H1 (cell line): ENCODE data around the gene ART4. TPM values are rescaled to one million over a fixed set of nuclear protein-coding genes. Genes with fewer than 3 reads are reported as not detected.

Experiments
- CTCF ChIA-PET: fragments of 300-600 bp; sonication (Branson Sonifier 250); formaldehyde crosslinking; loops from one replicate; lab custom pipeline; 2021; ENCODE audit not compliant: partially characterized antibody; lab: Charles Lee
- POLR2A ChIA-PET: fragments of 300-600 bp; sonication (Branson Sonifier 250); formaldehyde crosslinking; loops from one replicate; lab custom pipeline; 2021; ENCODE audit warnings: inconsistent platforms; ENCODE audit not compliant: partially characterized antibody; lab: Charles Lee
- DNase-seq, 2 experiments: peaks; one replicate each; pipeline versions ENCODE4 v3.0.0 to v3.0.0-alpha.2; 2010 to 2022; ENCODE audit warnings: low spot score in 2 of 2, low read depth in 1 of 2, mixed read lengths in 1 of 2
- FAIRE-seq: peaks from 2 replicates; lab custom pipeline; 2011; peaks lifted over from hg19 to GRCh38; lab: Jason Lieb, UNC
- H2AFZ ChIP-seq: 2 replicates; pipeline ENCODE4 v1.8.1; 2012; ENCODE audit warnings: low read length, inconsistent platforms
- H2AK5ac ChIP-seq: 2 replicates; pipeline ENCODE4 v1.6.1; 2013; ENCODE audit warnings: low read depth, low read length
- H2BK120ac ChIP-seq: replicated peaks from 2 replicates; pipeline ENCODE3; 2013; ENCODE audit warnings: low read depth, low read length, inconsistent platforms
- H2BK12ac ChIP-seq: 2 replicates; pipeline ENCODE4 v1.6.1; 2013; ENCODE audit warnings: low read depth, low read length
- H2BK15ac ChIP-seq: 2 replicates; pipeline ENCODE4 v1.6.1; 2013; ENCODE audit warnings: low read length
- H2BK20ac ChIP-seq: 2 replicates; pipeline ENCODE4 v1.6.1; 2013; ENCODE audit warnings: low read length
- H2BK5ac ChIP-seq: 2 replicates; pipeline ENCODE4 v1.6.1; 2013; ENCODE audit warnings: low read depth, low read length
- H3K14ac ChIP-seq: 2 replicates; pipeline ENCODE4 v1.6.1; 2013; ENCODE audit warnings: inconsistent platforms; ENCODE audit not compliant: insufficient read length
- H3K18ac ChIP-seq: 2 replicates; pipeline ENCODE4 v1.6.1; 2013; ENCODE audit warnings: low read length; ENCODE audit errors: extremely low read depth
- H3K23ac ChIP-seq: 2 replicates; pipeline ENCODE4 v1.6.1; 2013; ENCODE audit warnings: inconsistent platforms; ENCODE audit not compliant: insufficient read length
- H3K23me2 ChIP-seq: 2 replicates; pipeline ENCODE4 v1.6.1; 2013; ENCODE audit warnings: low read depth, low read length
- H3K27ac ChIP-seq: 2 replicates; pipeline ENCODE4 v1.6.1; 2011; ENCODE audit warnings: low read depth, low read length, inconsistent platforms
- H3K27me3 ChIP-seq, 4 experiments: replicated peaks in 1 of 4; 1 replicate in 1 of 4; 2 replicates in 3 of 4; pipeline versions ENCODE4 v1.6.1 to v1.8.1; 2011 to 2013; ENCODE audit warnings: low read length in 3 of 4, mild to moderate bottlenecking in 3 of 4, inconsistent platforms in 2 of 4, mixed read lengths in 2 of 4, moderate library complexity in 1 of 4; ENCODE audit not compliant: control insufficient read depth in 3 of 4, insufficient read depth in 3 of 4; ENCODE audit errors: extremely low read depth in 1 of 4
- H3K36me3 ChIP-seq, 4 experiments: 2 replicates each; pipeline versions ENCODE4 v1.6.1 to v1.8.1; 2011 to 2013; ENCODE audit warnings: mild to moderate bottlenecking in 4 of 4, low read length in 3 of 4, moderate library complexity in 2 of 4, control low read depth in 1 of 4, inconsistent platforms in 1 of 4; ENCODE audit not compliant: insufficient read depth in 4 of 4, control insufficient read depth in 2 of 4
- H3K4ac ChIP-seq: replicated peaks from 2 replicates; pipeline ENCODE3; 2013; ENCODE audit warnings: low read length, low read depth, mixed read lengths, inconsistent platforms; ENCODE audit not compliant: insufficient read length
- H3K4me1 ChIP-seq, 4 experiments: replicated peaks in 1 of 4; 1 replicate in 1 of 4; 2 replicates in 3 of 4; pipeline versions ENCODE4 v1.6.1 to v1.8.1; 2011 to 2013; ENCODE audit warnings: low read length in 3 of 4, inconsistent platforms in 2 of 4, mixed read lengths in 1 of 4; ENCODE audit not compliant: insufficient read depth in 4 of 4, control insufficient read depth in 3 of 4
- H3K4me2 ChIP-seq, 2 experiments: 2 replicates each; pipeline versions ENCODE4 v1.6.1 to v1.8.1; 2011 to 2013; ENCODE audit warnings: low read depth in 2 of 2, low read length in 2 of 2, control low read depth in 1 of 2, inconsistent platforms in 1 of 2, mild to moderate bottlenecking in 1 of 2; ENCODE audit not compliant: insufficient read depth in 1 of 2
- H3K4me3 ChIP-seq, 4 experiments: fragments of 200-600, 300-600 bp in 1 of 4; sonication (generic), shearing (Covaris generic), sonication (Bioruptor Twin) in 1 of 4; 2 replicates each; pipeline versions ENCODE4 v1.5.1 to v1.8.1; 2011 to 2016; ENCODE audit warnings: low read length in 4 of 4, low read depth in 3 of 4, control low read depth in 2 of 4, inconsistent platforms in 2 of 4, mild to moderate bottlenecking in 2 of 4, mixed read lengths in 1 of 4, moderate library complexity in 1 of 4; ENCODE audit not compliant: insufficient read depth in 2 of 4; ENCODE audit errors: extremely low read depth in 1 of 4
- H3K56ac ChIP-seq: replicated peaks from 2 replicates; pipeline ENCODE3; 2013; ENCODE audit warnings: low read depth, mild to moderate bottlenecking, mixed read lengths, low read length, inconsistent platforms; ENCODE audit not compliant: insufficient read length
- H3K79me1 ChIP-seq: 2 replicates; pipeline ENCODE4 v1.6.1; 2013; ENCODE audit warnings: low read depth, low read length, control low read depth
- H3K79me2 ChIP-seq, 2 experiments: 2 replicates each; pipeline versions ENCODE4 v1.6.1 to v1.8.1; 2012 to 2013; ENCODE audit warnings: low read length in 2 of 2, mild to moderate bottlenecking in 2 of 2, inconsistent platforms in 1 of 2; ENCODE audit not compliant: insufficient read depth in 2 of 2, control insufficient read depth in 1 of 2
- H3K9ac ChIP-seq, 4 experiments: replicated peaks in 1 of 4; 1 replicate in 1 of 4; 2 replicates in 3 of 4; pipeline versions ENCODE4 v1.6.1 to v1.8.1; 2011 to 2013; ENCODE audit warnings: low read depth in 3 of 4, low read length in 3 of 4, control low read depth in 2 of 4, mild to moderate bottlenecking in 2 of 4, moderate library complexity in 2 of 4, inconsistent platforms in 1 of 4; ENCODE audit errors: extremely low read depth in 1 of 4
- H3K9me3 ChIP-seq, 2 experiments: 2 replicates each; pipeline versions ENCODE4 v1.6.1 to v1.8.1; 2012 to 2013; ENCODE audit warnings: mild to moderate bottlenecking in 2 of 2, moderate library complexity in 2 of 2, control low read depth in 1 of 2, inconsistent platforms in 1 of 2, low read depth in 1 of 2, low read length in 1 of 2, mixed read lengths in 1 of 2; ENCODE audit not compliant: insufficient read depth in 2 of 2
- H4K20me1 ChIP-seq, 2 experiments: replicated peaks in 1 of 2; 2 replicates each; pipeline versions ENCODE3 to v1.8.1; 2011 to 2013; ENCODE audit warnings: inconsistent platforms in 2 of 2, low read length in 2 of 2, mild to moderate bottlenecking in 1 of 2; ENCODE audit not compliant: insufficient read depth in 2 of 2, control insufficient read depth in 1 of 2
- H4K5ac ChIP-seq: 2 replicates; pipeline ENCODE4 v1.6.1; 2013; ENCODE audit warnings: low read length, low read depth, mixed read lengths, inconsistent platforms; ENCODE audit not compliant: insufficient read length
- H4K8ac ChIP-seq: 2 replicates; pipeline ENCODE4 v1.8.0; 2013; ENCODE audit warnings: mild to moderate bottlenecking, moderate library complexity, low read length, inconsistent platforms; ENCODE audit not compliant: insufficient read depth; ENCODE audit errors: extremely low read depth
- H4K91ac ChIP-seq: replicated peaks from 2 replicates; pipeline ENCODE3; 2013; ENCODE audit warnings: low read length, mixed read lengths, inconsistent platforms; ENCODE audit not compliant: insufficient read length
- BCL11A ChIP-seq, 2 experiments: IDR thresholded peaks; one replicate each; pipeline ENCODE4 v1.6.1; 2011; ENCODE audit warnings: low read depth in 2 of 2, low read length in 2 of 2, mild to moderate bottlenecking in 2 of 2
- EGR1 ChIP-seq: IDR thresholded peaks from 2 replicates; pipeline ENCODE4 v1.6.1; 2011; ENCODE audit warnings: low read depth, low read length, borderline replicate concordance
- KDM5A ChIP-seq: fragments of 200-600 bp; IDR thresholded peaks from 2 replicates; pipeline ENCODE4 v1.7.1; 2012; ENCODE audit warnings: mild to moderate bottlenecking, low read length, inconsistent platforms, mixed read lengths
- NRF1 ChIP-seq: IDR thresholded peaks from 2 replicates; pipeline ENCODE4 v1.6.1; 2011; ENCODE audit warnings: mild to moderate bottlenecking, low read depth, low read length, improper control_type of control experiment
- POLR2AphosphoS5 ChIP-seq: IDR thresholded peaks from 2 replicates; pipeline ENCODE4 v1.6.1; 2011; ENCODE audit warnings: low read depth, low read length
- RAD21 ChIP-seq, 2 experiments: IDR thresholded peaks in 1 of 2; conservative IDR thresholded peaks in 1 of 2; 2 replicates each; pipeline ENCODE4 v1.6.1; 2011; ENCODE audit warnings: low read depth in 2 of 2, low read length in 2 of 2, improper control_type of control experiment in 1 of 2, inconsistent platforms in 1 of 2, mild to moderate bottlenecking in 1 of 2, moderate library complexity in 1 of 2
- RBBP5 ChIP-seq: IDR thresholded peaks from 2 replicates; pipeline ENCODE4 v1.7.1; 2012; ENCODE audit warnings: low read depth, mild to moderate bottlenecking, inconsistent platforms, low read length, moderate library complexity, borderline replicate concordance
- RFX5 ChIP-seq: IDR thresholded peaks from 2 replicates; pipeline ENCODE4 v1.6.1; 2011; ENCODE audit warnings: low read depth, low read length, improper control_type of control experiment, borderline replicate concordance
- RNF2 ChIP-seq: fragments of 200-900, 300-1000 bp; sonication (generic); IDR thresholded peaks from 2 replicates; pipeline ENCODE4 v1.7.1; 2016; ENCODE audit warnings: borderline replicate concordance, low read depth, mild to moderate bottlenecking, antibody characterized with exemption, low read length; ENCODE audit not compliant: poor library complexity, severe bottlenecking; ENCODE audit errors: missing control alignments
- SP2 ChIP-seq: IDR thresholded peaks from 2 replicates; pipeline ENCODE4 v1.6.1; 2012; ENCODE audit warnings: mild to moderate bottlenecking, low read length, inconsistent platforms
- TAF1 ChIP-seq: IDR thresholded peaks from 2 replicates; pipeline ENCODE4 v1.6.1; 2011; ENCODE audit warnings: mild to moderate bottlenecking, low read depth, low read length
- polyA plus RNA-seq, 7 experiments: library from polyadenylated mRNA; depleted of rRNA in 3 of 7; stranded (reverse) in 5 of 7; unstranded in 2 of 7; fragments of >200 nt in 5 of 7; fragments of 200-250 nt in 2 of 7; gene quantifications; 1 replicate in 5 of 7; 2 replicates in 1 of 7; 4 replicates in 1 of 7; pipeline versions ENCODE4 v1.2.1 to v1.2.3, GENCODE V29; 2011 to 2013; ENCODE audit warnings: missing spikeins in 2 of 7, mixed read lengths in 2 of 7
- total RNA-seq: library from RNA; stranded (reverse); fragmentation: NEBNext Ultra II Directional; extraction: Animal tissue kit (Norgen Biotek cat#: 25700); gene quantifications from 2 replicates; pipeline ENCODE4 v1.2.1, GENCODE V29; 2021
- TF ChIP-seq, protein P1 (sequence below): IDR thresholded peaks from 2 replicates; pipeline ENCODE4 v1.6.1; 2011; ENCODE audit warnings: low read length, improper control_type of control experiment
- TF ChIP-seq, protein P2 (sequence below): IDR thresholded peaks from 2 replicates; pipeline ENCODE4 v1.6.1; 2012; ENCODE audit warnings: inconsistent platforms

Gene ART4
- total and polyA plus RNA-seq, 2 of the 8 experiments (the other 6 are each of a cell fraction or from before 2014, with no cell fraction given) = not detected

DNA sequence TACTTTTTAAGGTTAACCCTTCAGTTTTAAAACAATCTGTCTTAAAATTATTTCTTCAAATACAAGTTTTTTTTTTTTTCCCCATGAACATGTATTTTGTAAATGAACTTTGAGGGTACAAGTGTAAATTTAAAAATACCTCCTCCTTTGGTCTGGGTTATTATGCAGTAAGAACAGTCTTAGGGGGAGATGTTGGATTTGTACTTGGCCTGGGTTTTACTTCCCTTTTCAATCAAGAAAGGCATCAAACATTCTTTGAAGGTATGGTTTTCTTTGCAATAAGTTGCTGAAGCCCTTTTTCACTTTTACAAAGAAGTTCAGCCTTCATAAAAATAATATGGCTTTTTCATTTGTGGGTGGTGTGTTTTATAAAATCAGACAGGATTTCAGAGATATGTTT lies 60.6 kb downstream of the ART4 start:
- Histone ChIP-seq H4K91ac (no peak overlapping the region), H2BK120ac (no peak overlapping the region), H3K14ac (no peak overlapping the region), H3K56ac (no peak overlapping the region), H4K5ac (no peak overlapping the region), H3K4me1 (no peaks in the 10 kb centered on the region), H3K18ac (no peak overlapping the region), H3K27ac (no peak overlapping the region), H3K9me3 (no peaks in the 10 kb centered on the region), H2AK5ac (no peak overlapping the region), H3K27me3 (no peaks in the 10 kb centered on the region), H2BK12ac (no peak overlapping the region), H2BK5ac (no peak overlapping the region), H3K23me2 (no peaks in the 10 kb centered on the region), H3K79me2 (no peaks in the 10 kb centered on the region), H3K23ac (no peak overlapping the region), H2BK15ac (no peak overlapping the region), H3K4ac (no peak overlapping the region), H2BK20ac (no peak overlapping the region), H2AFZ (no peak overlapping the region), H3K36me3 (peaks cover 4 to 32% (median 8%) of the 10 kb centered on the region in 4 experiments; a peak in 7 of 8 replicates), H3K9ac (no peak overlapping the region), H3K79me1 (no peaks in the 10 kb centered on the region), H4K20me1 (no peaks in the 10 kb centered on the region), H4K8ac (no peak overlapping the region), H3K4me2 (no peak overlapping the region), H3K4me3 (no peak overlapping the region)
- FAIRE-seq = no peak
- no peak for DNase-seq
- ChIA-PET CTCF (interaction anchor here (1.3 to 3.6 kb wide), 4 partner anchors 8 to 616 kb away, joined by 4 to 24 read pairs (median 10); a partner anchor contains a TSS), POLR2A (interaction anchor here (0.9 to 9.9 kb wide), 2 partner anchors 11 to 84 kb away, joined by 4 to 136 read pairs; a partner anchor contains a TSS)
- TF ChIP-seq TAF1 (no peak), RFX5 (no peak), RNF2 (no peak), EGR1 (no peak), RAD21 (IDR thresholded peaks at IDR 0.05 in 1 of 2, conservative IDR thresholded peaks at IDR 0.05 in 1 of 2; ENCODE audit: low read depth in 2 of 2, low read length in 2 of 2) (no peak), SP2 (no peak), BCL11A (IDR thresholded peaks at IDR 0.05; ENCODE audit: low read depth in 2 of 2, low read length in 2 of 2) (no peak), NRF1 (no peak), RBBP5 (no peak), POLR2AphosphoS5 (no peak), KDM5A (no peak)
- TF ChIP-seq, protein P1, sequence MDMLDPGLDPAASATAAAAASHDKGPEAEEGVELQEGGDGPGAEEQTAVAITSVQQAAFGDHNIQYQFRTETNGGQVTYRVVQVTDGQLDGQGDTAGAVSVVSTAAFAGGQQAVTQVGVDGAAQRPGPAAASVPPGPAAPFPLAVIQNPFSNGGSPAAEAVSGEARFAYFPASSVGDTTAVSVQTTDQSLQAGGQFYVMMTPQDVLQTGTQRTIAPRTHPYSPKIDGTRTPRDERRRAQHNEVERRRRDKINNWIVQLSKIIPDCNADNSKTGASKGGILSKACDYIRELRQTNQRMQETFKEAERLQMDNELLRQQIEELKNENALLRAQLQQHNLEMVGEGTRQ = no peak
- TF ChIP-seq, protein P2, sequence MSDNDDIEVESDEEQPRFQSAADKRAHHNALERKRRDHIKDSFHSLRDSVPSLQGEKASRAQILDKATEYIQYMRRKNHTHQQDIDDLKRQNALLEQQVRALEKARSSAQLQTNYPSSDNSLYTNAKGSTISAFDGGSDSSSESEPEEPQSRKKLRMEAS = no peak
